Heart left ventricle (tissue), 13 donors: ENCODE data around the gene FCN1.

ENCODE experiments used
- CTCF ChIP-seq, 12 donors: fragments of 200-600 bp; sonication (generic) in 4 of 12; IDR thresholded peaks; one replicate each; pipeline versions ENCODE4 v1.5.0 to v1.8.0; 2018 to 2022; ENCODE audit warnings: antibody characterized with exemption in 12 of 12, mild to moderate bottlenecking in 5 of 12
- POLR2A ChIP-seq, 2 donors: fragments of 450-650 bp; IDR thresholded peaks; one replicate each; pipeline ENCODE4 v1.6.1; 2017; ENCODE audit warnings: antibody characterized with exemption in 2 of 2, mild to moderate bottlenecking in 2 of 2, moderate library complexity in 2 of 2
- donor health status: ischemic (EF 13 %, LVEDD 7.1; RV severe dilation, severe dysfunction).
- donor health status: DM: no; HTN: yes; CAD: no.
- donor health status: DM: no; HTN: no; CAD: no.
- donor health status: ischemic (EF 25% LVEDD 6.9; RV normal size, moderate dysfunction).
- donor health status: ischemic (EF 25% LVEDD 5.7; RV mildly dilated, moderate dysfunction).
- donor health status: ischemic (EF 35%, LVEDD 5.7; RV mildly dilated, moderate dysfunction).
- donor health status: nonischemic (EF 11% LVEDD 7.7; RV severe dilation, severe dysfunction).
- donor health status: DM: yes; HTN: yes; CAD: no.
- donor health status: PGD.
- donor health status: ischemic (EF 29% LVEDD 5.4; RV normal size, mild dysfunction).
- donor health status: nonischemic (EF 23%, LVEDD 6.1; RV moderate dilation, normal function).

GRCh38 chr9:134896834-134897583 lies 20.7 kb downstream of the FCN1 start:
- TF ChIP-seq CTCF (IDR thresholded peaks at IDR 0.05) (no peak), POLR2A (IDR thresholded peaks at IDR 0.05) (no peak)
